Skeletal muscle tissue (tissue), 4 donors: Measurements from ENCODE around the gene OR52E1. TPM values are rescaled to one million over a fixed set of nuclear protein-coding genes. Genes with fewer than 3 reads are reported as not detected.

Experiments used
- H3K27ac ChIP-seq: one replicate; pipeline ENCODE4 v1.7.0; 2013; ENCODE audit warnings: mild to moderate bottlenecking, low read depth, low read length, inconsistent platforms
- H3K27me3 ChIP-seq, 3 donors: one replicate each; pipeline ENCODE4 v1.7.0; 2013; ENCODE audit warnings: low read length in 3 of 3; ENCODE audit not compliant: control insufficient read depth in 3 of 3, insufficient read depth in 3 of 3
- H3K36me3 ChIP-seq, 3 donors: one replicate each; pipeline ENCODE4 v1.7.0; 2013; ENCODE audit warnings: low read length in 3 of 3; ENCODE audit not compliant: control insufficient read depth in 3 of 3, insufficient read depth in 3 of 3
- H3K4me1 ChIP-seq, 3 donors: one replicate each; pipeline ENCODE4 v1.7.0; 2013; ENCODE audit warnings: low read length in 3 of 3, mild to moderate bottlenecking in 3 of 3; ENCODE audit not compliant: control insufficient read depth in 3 of 3, insufficient read depth in 3 of 3
- H3K4me3 ChIP-seq, 3 donors: one replicate each; pipeline ENCODE4 v1.7.0; 2013; ENCODE audit warnings: low read length in 3 of 3
- H3K9ac ChIP-seq, 3 donors: one replicate each; pipeline ENCODE4 v1.7.0; 2013; ENCODE audit warnings: low read length in 3 of 3, mild to moderate bottlenecking in 3 of 3, moderate library complexity in 2 of 3, low read depth in 1 of 3
- H3K9me3 ChIP-seq, 3 donors: one replicate each; pipeline ENCODE4 v1.7.0; 2013; ENCODE audit warnings: low read length in 3 of 3; ENCODE audit not compliant: control insufficient read depth in 3 of 3
- total RNA-seq: library from RNA; depleted of rRNA; stranded (reverse); fragments of >200 nt; gene quantifications from one replicate; pipeline ENCODE4 v1.2.3, GENCODE V29; 2014
- donor health status: Osteomylitis.

OR52E1 gene
- total RNA-seq, 1 donor from 2014 or later: not detected

- H3K36me3 ChIP-seq: no peaks in the 10 kb centered on the region
- no peak within 1 kb of the TSS for H3K9ac ChIP-seq
- H3K9me3 ChIP-seq: no peaks in the 10 kb centered on the region
- H3K4me3 ChIP-seq: no peak within 1 kb of the TSS
- no peaks in the 10 kb centered on the region for H3K27me3 ChIP-seq
- H3K27ac ChIP-seq: no peak within 1 kb of the TSS
- H3K4me1 ChIP-seq: no peaks in the 10 kb centered on the region
These were observed 10.0 kb upstream of the OR52E1 start, which contains the start of gene OR52E2 for GRCh38 chr11:5059391-5059790. Gene OR52E2 (minus strand): TSS chr11:5059627. CDS start chr11:5059627, 0 bp downstream.

GRCh38 chr11:5065027-5065426 is 4.3 kb upstream of the OR52E1 start:
- Histone ChIP-seq H3K9me3 (no peaks in the 10 kb centered on the region), H3K4me3 (no peak overlapping the region), H3K9ac (no peak overlapping the region), H3K27ac (no peak overlapping the region), H3K36me3 (no peaks in the 10 kb centered on the region), H3K4me1 (no peaks in the 10 kb centered on the region), H3K27me3 (no peaks in the 10 kb centered on the region)

- H3K9me3 ChIP-seq: no peaks in the 10 kb centered on the region
- H3K36me3 ChIP-seq: no peaks in the 10 kb centered on the region
- no peak overlapping the region for H3K9ac ChIP-seq
- H3K4me3 ChIP-seq: no peak overlapping the region
- no peaks in the 10 kb centered on the region for H3K4me1 ChIP-seq
- H3K27me3 ChIP-seq: no peaks in the 10 kb centered on the region
- no peak overlapping the region for H3K27ac ChIP-seq
These were observed 2.4 kb downstream of the OR52E1 start for GRCh38 chr11:5071799-5072198.

GRCh38 chr11:5081405-5081804 is 12.0 kb downstream of the OR52E1 start:
- Histone ChIP-seq H3K27ac (no peak overlapping the region), H3K36me3 (no peaks in the 10 kb centered on the region), H3K4me1 (no peaks in the 10 kb centered on the region), H3K27me3 (no peaks in the 10 kb centered on the region), H3K9ac (no peak overlapping the region), H3K9me3 (no peaks in the 10 kb centered on the region), H3K4me3 (no peak overlapping the region)

- Histone ChIP-seq H3K9me3 (no peaks in the 10 kb centered on the region), H3K4me3 (no peak overlapping the region), H3K27ac (no peak overlapping the region), H3K4me1 (no peaks in the 10 kb centered on the region), H3K36me3 (no peaks in the 10 kb centered on the region), H3K27me3 (no peaks in the 10 kb centered on the region), H3K9ac (no peak overlapping the region)
These were observed 14.2 kb downstream of the OR52E1 start for GRCh38 chr11:5083602-5084001.

- H3K27ac ChIP-seq: no peak overlapping the region
- H3K36me3 ChIP-seq: no peaks in the 10 kb centered on the region
- no peaks in the 10 kb centered on the region for H3K27me3 ChIP-seq
- H3K4me3 ChIP-seq: no peak overlapping the region
- H3K4me1 ChIP-seq: no peaks in the 10 kb centered on the region
- no peaks in the 10 kb centered on the region for H3K9me3 ChIP-seq
- H3K9ac ChIP-seq: no peak overlapping the region
These were observed 19.2 kb downstream of the OR52E1 start for GRCh38 chr11:5088556-5088955.

- H3K27me3 ChIP-seq: no peaks in the 10 kb centered on the region
- no peak overlapping the region for H3K9ac ChIP-seq
- H3K4me1 ChIP-seq: no peaks in the 10 kb centered on the region
- no peak overlapping the region for H3K27ac ChIP-seq
- no peaks in the 10 kb centered on the region for H3K36me3 ChIP-seq
- no peaks in the 10 kb centered on the region for H3K9me3 ChIP-seq
- no peak overlapping the region for H3K4me3 ChIP-seq
These were observed 21.3 kb downstream of the OR52E1 start for GRCh38 chr11:5090668-5091067.

- Histone ChIP-seq H3K9ac (no peak overlapping the region), H3K27ac (no peak overlapping the region), H3K27me3 (no peaks in the 10 kb centered on the region), H3K4me3 (no peak overlapping the region), H3K36me3 (no peaks in the 10 kb centered on the region), H3K4me1 (no peaks in the 10 kb centered on the region), H3K9me3 (no peaks in the 10 kb centered on the region)
These were observed 23.6 kb downstream of the OR52E1 start for GRCh38 chr11:5092821-5093585.

GRCh38 chr11:5096011-5096410 is 26.6 kb downstream of the OR52E1 start:
- Histone ChIP-seq H3K4me1 (no peaks in the 10 kb centered on the region), H3K36me3 (no peaks in the 10 kb centered on the region), H3K27ac (no peak overlapping the region), H3K4me3 (no peak overlapping the region), H3K27me3 (no peaks in the 10 kb centered on the region), H3K9me3 (no peaks in the 10 kb centered on the region), H3K9ac (no peak overlapping the region)

GRCh38 chr11:5102246-5102645 is 32.9 kb downstream of the OR52E1 start:
- Histone ChIP-seq H3K4me3 (no peak overlapping the region), H3K9me3 (no peaks in the 10 kb centered on the region), H3K4me1 (no peaks in the 10 kb centered on the region), H3K27me3 (no peaks in the 10 kb centered on the region), H3K9ac (no peak overlapping the region), H3K36me3 (no peaks in the 10 kb centered on the region), H3K27ac (no peak overlapping the region)
